OCI-LY3 (cell line): Measurements from ENCODE around the gene MRPL50.

ENCODE experiments used
- H2AFZ ChIP-seq: fragments of 200-600, 300-600 bp; shearing (Covaris generic); 2 replicates; pipeline ENCODE4 v1.6.0; 2014; ENCODE audit warnings: antibody characterized with exemption, low read depth, low read length
- H3K27ac ChIP-seq: fragments of 200-600, 300-600 bp; sonication (generic); 2 replicates; pipeline ENCODE4 v1.5.1; 2014; ENCODE audit warnings: mild to moderate bottlenecking, low read length, moderate library complexity, mixed read lengths
- H3K27me3 ChIP-seq: fragments of 200-600, 300-600 bp; sonication (generic); 2 replicates; pipeline ENCODE4 v1.6.1; 2014; ENCODE audit warnings: low read depth, low read length, mixed read lengths
- H3K36me3 ChIP-seq: fragments of 200-600, 300-600 bp; sonication (generic); replicated peaks from 2 replicates; pipeline ENCODE3; 2014; ENCODE audit warnings: low read depth, low read length, mixed read lengths
- H3K4me1 ChIP-seq: fragments of 300-600, 200-600 bp; sonication (generic); 2 replicates; pipeline ENCODE4 v1.6.1; 2014; ENCODE audit warnings: low read length, mixed read lengths
- H3K4me2 ChIP-seq: fragments of 200-600, 300-600 bp; sonication (generic); 2 replicates; pipeline ENCODE4 v1.6.1; 2014; ENCODE audit warnings: low read length, mixed read lengths
- H3K4me3 ChIP-seq: fragments of 300-600, 200-600 bp; sonication (generic); 2 replicates; pipeline ENCODE4 v1.5.1; 2014; ENCODE audit warnings: antibody characterized with exemption, mild to moderate bottlenecking, low read length, moderate library complexity
- H3K79me2 ChIP-seq: fragments of 300-600, 200-600 bp; shearing (Covaris generic); 2 replicates; pipeline ENCODE4 v1.6.1; 2014; ENCODE audit warnings: mild to moderate bottlenecking, low read length, mixed read lengths
- H3K9ac ChIP-seq: fragments of 300-600, 200-600 bp; shearing (Covaris generic); 2 replicates; pipeline ENCODE4 v1.6.0; 2014; ENCODE audit warnings: mild to moderate bottlenecking, low read length, moderate library complexity
- H3K9me3 ChIP-seq: fragments of 200-600, 300-600 bp; shearing (Covaris generic); 2 replicates; pipeline ENCODE4 v1.6.1; 2014; ENCODE audit warnings: low read length, mixed read lengths; ENCODE audit not compliant: insufficient read depth
- H4K20me1 ChIP-seq: fragments of 200-600, 300-600 bp; sonication (generic); 2 replicates; pipeline ENCODE4 v1.6.1; 2016; ENCODE audit warnings: low read length, mixed read lengths; ENCODE audit not compliant: insufficient read depth
- CTCF ChIP-seq: fragments of 200-600, 300-600 bp; sonication (generic); IDR thresholded peaks from 2 replicates; pipeline ENCODE4 v1.5.1; 2014; ENCODE audit warnings: antibody characterized with exemption, low read length, low read depth
- EZH2phosphoT487 ChIP-seq: fragments of 200-600 bp; shearing (Covaris generic); IDR thresholded peaks from 2 replicates; pipeline ENCODE4 v1.6.1; 2018; ENCODE audit warnings: antibody characterized with exemption, mixed run types, low read depth

MRPL50 gene

GRCh38 chr9:101367323-101367722, 31.1 kb downstream of the MRPL50 start:
- no peak for TF ChIP-seq CTCF
- no peak for TF ChIP-seq EZH2phosphoT487
- no peak overlapping the region for H3K9ac ChIP-seq
- H3K4me1 ChIP-seq = no peaks in the 10 kb centered on the region
- no peaks in the 10 kb centered on the region for H3K36me3 ChIP-seq
- H3K4me3 ChIP-seq = no peak overlapping the region
- H4K20me1 ChIP-seq = no peaks in the 10 kb centered on the region
- H3K79me2 ChIP-seq = no peaks in the 10 kb centered on the region
- no peaks in the 10 kb centered on the region for H3K27me3 ChIP-seq
- H2AFZ ChIP-seq = no peak overlapping the region
- no peaks in the 10 kb centered on the region for H3K9me3 ChIP-seq
- H3K27ac ChIP-seq = no peak overlapping the region
- no peak overlapping the region for H3K4me2 ChIP-seq

- Histone ChIP-seq H3K9ac (no peak overlapping the region), H3K27ac (no peak overlapping the region), H3K4me1 (no peaks in the 10 kb centered on the region), H2AFZ (no peak overlapping the region), H4K20me1 (no peaks in the 10 kb centered on the region), H3K36me3 (no peaks in the 10 kb centered on the region), H3K9me3 (no peaks in the 10 kb centered on the region), H3K4me2 (no peak overlapping the region), H3K4me3 (no peak overlapping the region), H3K79me2 (no peaks in the 10 kb centered on the region), H3K27me3 (no peaks in the 10 kb centered on the region)
- no peak for TF ChIP-seq EZH2phosphoT487
- no peak for TF ChIP-seq CTCF
Measured at GRCh38 chr9:101366038-101366756, 32.2 kb downstream of the MRPL50 start.

- H3K9ac ChIP-seq = no peak overlapping the region
- H3K4me1 ChIP-seq = no peaks in the 10 kb centered on the region
- H3K27ac ChIP-seq = no peak overlapping the region
- H3K9me3 ChIP-seq = no peaks in the 10 kb centered on the region
- no peak overlapping the region for H2AFZ ChIP-seq
- H3K36me3 ChIP-seq = no peaks in the 10 kb centered on the region
- H3K4me3 ChIP-seq = no peak overlapping the region
- no peak overlapping the region for H3K4me2 ChIP-seq
- H3K79me2 ChIP-seq = no peaks in the 10 kb centered on the region
- H3K27me3 ChIP-seq = no peaks in the 10 kb centered on the region
- H4K20me1 ChIP-seq = no peaks in the 10 kb centered on the region
- TF ChIP-seq EZH2phosphoT487 = no peak
- no peak for TF ChIP-seq CTCF
Measured at GRCh38 chr9:101365181-101365580, 33.2 kb downstream of the MRPL50 start.

- no peaks in the 10 kb centered on the region for H3K9me3 ChIP-seq
- H2AFZ ChIP-seq = no peak overlapping the region
- H3K4me1 ChIP-seq = no peaks in the 10 kb centered on the region
- no peaks in the 10 kb centered on the region for H3K79me2 ChIP-seq
- H3K4me2 ChIP-seq = no peak overlapping the region
- no peak overlapping the region for H3K9ac ChIP-seq
- H4K20me1 ChIP-seq = no peaks in the 10 kb centered on the region
- H3K27me3 ChIP-seq = no peaks in the 10 kb centered on the region
- H3K27ac ChIP-seq = no peak overlapping the region
- TF ChIP-seq CTCF = no peak
- no peak for TF ChIP-seq EZH2phosphoT487
- no peaks in the 10 kb centered on the region for H3K36me3 ChIP-seq
- no peak overlapping the region for H3K4me3 ChIP-seq
Measured at GRCh38 chr9:101362450-101362849, 36.0 kb downstream of the MRPL50 start.
